Progenitor cell of endocrine pancreas (in vitro differentiated cells): Measurements from ENCODE around the gene RNU1-4. TPM values are rescaled to one million over a fixed set of nuclear protein-coding genes. Genes with fewer than 3 reads are reported as not detected.
"Not testable (repeated sequence)": the region's sequence is repeated elsewhere in the genome, so short reads cannot be mapped to it uniquely, and the experiment has no call there.

ENCODE experiments used
- DNase-seq: peaks from one replicate; pipeline ENCODE4 v3.0.0; 2021; ENCODE audit warnings: low spot score; ENCODE audit not compliant: unreplicated experiment
- H3K27ac Mint-ChIP-seq: 2 replicates; pipeline ENCODE4 v1.8.0; 2021; ENCODE audit warnings: mild to moderate bottlenecking, moderate library complexity, mixed read lengths
- H3K27me3 Mint-ChIP-seq: 2 replicates; pipeline ENCODE4 v1.8.0; 2021; ENCODE audit warnings: mixed read lengths
- H3K36me3 Mint-ChIP-seq: 2 replicates; pipeline ENCODE4 v1.8.0; 2022; ENCODE audit warnings: mixed read lengths; ENCODE audit not compliant: insufficient read depth
- H3K4me1 Mint-ChIP-seq: 2 replicates; pipeline ENCODE4 v1.8.0; 2021; ENCODE audit warnings: low read depth, mixed read lengths
- H3K4me3 Mint-ChIP-seq: 2 replicates; pipeline ENCODE4 v1.8.0; 2021; ENCODE audit warnings: low read depth, mild to moderate bottlenecking, moderate library complexity, mixed read lengths
- H3K9me3 Mint-ChIP-seq: 2 replicates; pipeline ENCODE4 v1.8.0; 2021; ENCODE audit warnings: low read depth, mixed read lengths
- CTCF ChIP-seq: fragments of 200-600 bp; sonication (generic); IDR thresholded peaks from one replicate; pipeline ENCODE4 v1.5.0; 2021; ENCODE audit warnings: antibody characterized with exemption, mild to moderate bottlenecking; ENCODE audit not compliant: unreplicated experiment
- total RNA-seq: library from RNA; stranded (reverse); gene quantifications from 2 replicates; pipeline ENCODE4 v1.2.1, GENCODE V29; 2021

RNU1-4 gene
- total RNA-seq, 1 donor from 2014 or later, result 3,957 TPM

GRCh38 chr1:16713480-16713879, 26.8 kb upstream of the RNU1-4 start:
- not testable (repeated sequence) for H3K9me3 Mint-ChIP-seq, DNase-seq, H3K4me3 Mint-ChIP-seq, H3K4me1 Mint-ChIP-seq, H3K27me3 Mint-ChIP-seq, H3K27ac Mint-ChIP-seq, H3K36me3 Mint-ChIP-seq

GRCh38 chr1:16716691-16717335, 23.5 kb upstream of the RNU1-4 start:
- DNase-seq, result no peak
- Mint-ChIP-seq H3K4me1 (peaks cover 4% of the 10 kb centered on the region), H3K27me3 (peaks cover 15% of the 10 kb centered on the region), H3K27ac (no peak overlapping the region), H3K36me3 (no peaks in the 10 kb centered on the region), H3K4me3 (no peak overlapping the region), H3K9me3 (no peaks in the 10 kb centered on the region)
- TF ChIP-seq CTCF, result no peak

GRCh38 chr1:16717336-16718098, 22.8 kb upstream of the RNU1-4 start:
- no peak for DNase-seq
- Mint-ChIP-seq H3K27ac (no peak overlapping the region), H3K36me3 (no peaks in the 10 kb centered on the region), H3K4me3 (no peak overlapping the region), H3K9me3 (no peaks in the 10 kb centered on the region), H3K4me1 (peaks cover 4% of the 10 kb centered on the region), H3K27me3 (peaks cover 19% of the 10 kb centered on the region)
- TF ChIP-seq CTCF, result no peak

DNA sequence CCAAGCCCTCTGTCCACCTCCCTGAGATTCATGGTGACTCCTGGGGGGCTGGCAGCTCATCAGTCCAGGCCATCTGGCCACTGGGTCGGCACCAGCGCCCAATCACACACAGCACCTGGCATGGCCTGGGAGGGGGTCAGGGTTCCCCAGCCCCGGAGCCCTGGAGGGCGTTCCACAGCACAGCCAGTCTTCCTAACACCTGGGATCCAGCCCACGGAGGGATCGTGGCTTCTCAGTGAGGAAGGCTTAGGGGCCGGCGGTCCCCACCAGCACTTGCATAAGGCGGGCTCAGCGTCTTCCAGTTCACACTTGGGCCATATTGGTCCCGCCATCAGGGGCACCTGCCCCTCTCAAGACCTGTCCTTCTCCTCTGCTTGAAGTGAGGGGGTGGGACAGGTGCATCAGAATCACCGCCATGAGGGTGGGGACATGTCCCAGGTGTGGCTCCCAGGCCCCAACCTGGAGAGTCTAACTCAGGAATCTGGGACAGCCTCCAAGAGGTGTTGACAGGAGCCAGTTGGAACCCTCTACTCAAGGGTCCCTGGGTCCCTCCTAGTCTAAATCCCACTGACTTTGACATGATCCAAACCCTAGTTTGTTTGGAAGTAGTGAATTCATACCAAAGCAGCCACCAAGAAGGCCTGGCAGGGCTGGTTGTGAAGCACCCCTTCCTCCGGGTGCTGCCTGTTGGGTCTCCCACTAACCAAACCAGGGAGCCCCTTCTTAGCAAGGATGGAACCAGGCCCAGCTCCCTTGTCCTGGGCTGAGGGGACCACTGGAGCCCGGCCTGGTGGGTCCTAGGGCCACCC, 22.0 kb upstream of the RNU1-4 start:
- H3K27ac Mint-ChIP-seq, H3K36me3 Mint-ChIP-seq, H3K4me3 Mint-ChIP-seq, H3K4me1 Mint-ChIP-seq, H3K9me3 Mint-ChIP-seq, DNase-seq: not testable (repeated sequence)
- peaks cover 19% of the 10 kb centered on the region for H3K27me3 Mint-ChIP-seq

DNA sequence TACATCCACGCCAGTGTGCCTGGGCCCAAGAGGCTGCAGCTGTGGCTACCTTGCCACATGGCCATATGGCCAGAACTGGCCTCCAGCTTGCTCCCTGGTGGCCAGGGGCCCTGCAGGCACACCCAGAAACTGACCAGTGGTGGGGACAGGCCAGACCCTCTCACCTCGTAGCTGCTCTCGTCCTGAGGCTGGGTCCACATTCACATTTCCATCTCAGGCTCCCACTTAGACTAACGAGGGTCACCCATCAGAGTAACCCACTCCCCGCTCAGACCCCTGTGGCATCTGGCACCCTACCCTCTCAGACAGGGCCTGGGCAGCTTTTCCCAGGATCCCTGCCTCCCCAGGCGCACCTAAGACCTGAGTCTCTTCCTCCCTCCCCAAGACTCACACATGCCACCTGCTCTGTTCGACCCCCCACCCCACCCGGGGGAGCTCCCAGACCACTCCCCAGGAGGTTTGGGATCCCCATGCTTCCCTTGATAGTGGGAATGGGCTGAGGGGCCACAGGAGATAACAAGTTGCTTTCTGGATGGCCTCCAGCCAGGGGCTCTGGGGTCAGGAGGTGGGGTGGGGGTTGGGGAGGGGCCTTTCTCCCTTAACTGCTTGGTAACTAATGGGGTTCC, 21.3 kb upstream of the RNU1-4 start:
- DNase-seq, result no peak
- no peak overlapping the region for H3K4me3 Mint-ChIP-seq
- H3K27ac Mint-ChIP-seq, result no peak overlapping the region
- no peaks in the 10 kb centered on the region for H3K9me3 Mint-ChIP-seq
- peaks cover 4% of the 10 kb centered on the region for H3K4me1 Mint-ChIP-seq
- TF ChIP-seq CTCF, result no peak
- no peaks in the 10 kb centered on the region for H3K36me3 Mint-ChIP-seq
- H3K27me3 Mint-ChIP-seq, result peaks cover 19% of the 10 kb centered on the region
